ENCODE measurements around the gene USP24. TPM values are rescaled to one million over a fixed set of nuclear protein-coding genes. Genes with fewer than 3 reads are reported as not detected.

The USP24 gene
- total RNA-seq, 1 experiment from 2014 or later: 35.3 TPM

DNA sequence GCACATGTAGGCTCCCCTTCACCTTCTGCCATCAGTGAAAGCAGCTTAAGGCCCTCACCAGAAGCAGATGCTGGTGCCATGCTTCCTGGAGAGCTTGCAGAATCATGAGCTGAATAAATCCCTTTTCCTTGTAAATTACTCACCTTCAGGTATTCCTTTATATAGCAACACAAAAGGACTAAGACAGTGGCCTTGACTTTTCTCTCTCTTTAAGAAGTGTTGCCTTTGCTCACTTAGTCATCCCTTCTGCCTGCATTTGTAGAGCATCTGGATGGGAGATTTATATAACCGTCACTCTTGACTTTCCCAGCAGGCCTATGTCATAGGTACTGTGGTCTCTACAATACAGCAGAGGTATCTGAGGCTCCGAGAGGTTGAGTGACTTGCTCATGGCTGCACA is 172.2 kb downstream of the USP24 start:
- H3K23ac ChIP-seq (ENCODE audit: insufficient read length, low read depth, low read length): no peak overlapping the region
- H3K27ac ChIP-seq (ENCODE audit: insufficient read length, low read depth, low read length): no peak overlapping the region
- H3K18ac ChIP-seq (ENCODE audit: insufficient read length, low read depth, low read length): no peak overlapping the region
- no peak overlapping the region for H2AFZ ChIP-seq (ENCODE audit: low read length)
- no CpG with 5 or more reads among the region's 2 CpGs for WGBS (ENCODE audit: extremely low coverage, insufficient read length, low lambda C conversion rate)
- no peak overlapping the region for H2BK15ac ChIP-seq (ENCODE audit: low read depth, low read length)
- no peaks in the 10 kb centered on the region for H3K9me3 ChIP-seq (ENCODE audit: control insufficient read depth, low read depth, low read length)
- H2AK5ac ChIP-seq (ENCODE audit: insufficient read length, low read length): no peak overlapping the region
- H4K20me1 ChIP-seq (ENCODE audit: control insufficient read depth, insufficient read depth, insufficient read length): no peaks in the 10 kb centered on the region
- Mint-ChIP-seq H3K4me1 (peaks cover 37 to 41% of the 10 kb centered on the region in 2 experiments), H3K27ac (no peak overlapping the region), H3K36me3 (ENCODE audit: insufficient read depth in 1 of 3, low read depth in 3 of 3) (peaks cover 17 to 49% (median 21%) of the 10 kb centered on the region in 3 experiments), H3K4me3 (no peak overlapping the region), H3K9me3 (no peaks in the 10 kb centered on the region; a peak in 1 of 5 replicates), H3K27me3 (ENCODE audit: low read depth) (peaks cover 37% of the 10 kb centered on the region)
- no peaks in the 10 kb centered on the region for H3K79me1 ChIP-seq (ENCODE audit: insufficient read depth, low read depth, low read length, poor library complexity, severe bottlenecking)
- no peak overlapping the region for H3K56ac ChIP-seq (ENCODE audit: insufficient read length, low read depth, low read length)
- no peak overlapping the region for H3K4me2 ChIP-seq (ENCODE audit: insufficient read depth, insufficient read length, low read length)
- H4K5ac ChIP-seq (ENCODE audit: insufficient read length, low read depth, low read length): no peak overlapping the region
- TF ChIP-seq, protein P1, sequence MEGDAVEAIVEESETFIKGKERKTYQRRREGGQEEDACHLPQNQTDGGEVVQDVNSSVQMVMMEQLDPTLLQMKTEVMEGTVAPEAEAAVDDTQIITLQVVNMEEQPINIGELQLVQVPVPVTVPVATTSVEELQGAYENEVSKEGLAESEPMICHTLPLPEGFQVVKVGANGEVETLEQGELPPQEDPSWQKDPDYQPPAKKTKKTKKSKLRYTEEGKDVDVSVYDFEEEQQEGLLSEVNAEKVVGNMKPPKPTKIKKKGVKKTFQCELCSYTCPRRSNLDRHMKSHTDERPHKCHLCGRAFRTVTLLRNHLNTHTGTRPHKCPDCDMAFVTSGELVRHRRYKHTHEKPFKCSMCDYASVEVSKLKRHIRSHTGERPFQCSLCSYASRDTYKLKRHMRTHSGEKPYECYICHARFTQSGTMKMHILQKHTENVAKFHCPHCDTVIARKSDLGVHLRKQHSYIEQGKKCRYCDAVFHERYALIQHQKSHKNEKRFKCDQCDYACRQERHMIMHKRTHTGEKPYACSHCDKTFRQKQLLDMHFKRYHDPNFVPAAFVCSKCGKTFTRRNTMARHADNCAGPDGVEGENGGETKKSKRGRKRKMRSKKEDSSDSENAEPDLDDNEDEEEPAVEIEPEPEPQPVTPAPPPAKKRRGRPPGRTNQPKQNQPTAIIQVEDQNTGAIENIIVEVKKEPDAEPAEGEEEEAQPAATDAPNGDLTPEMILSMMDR (conservative IDR thresholded peaks at IDR 0.05): no peak
- peaks cover 21% of the 10 kb centered on the region for H3K23me2 ChIP-seq (ENCODE audit: insufficient read length, low read depth, low read length, poor library complexity, severe bottlenecking)
- H3K14ac ChIP-seq (ENCODE audit: insufficient read depth, low read length): no peak overlapping the region
- H3T11ph ChIP-seq (ENCODE audit: low read length): no peak overlapping the region
- no peak overlapping the region for H2BK120ac ChIP-seq (ENCODE audit: low read depth, low read length, poor library complexity, severe bottlenecking)
- H4K8ac ChIP-seq (replicated peaks; ENCODE audit: insufficient read length, low read depth, low read length): no peak overlapping the region
- no peak for DNase-seq
- peaks cover 9% of the 10 kb centered on the region; the same call in 1 of the 2 replicates for H3K4me1 ChIP-seq (ENCODE audit: insufficient read depth, low read length)
- H3K79me2 ChIP-seq (ENCODE audit: insufficient read depth, low read length): peaks cover 18% of the 10 kb centered on the region; the same call in 1 of the 2 replicates
- H2BK20ac ChIP-seq (ENCODE audit: low read depth, low read length, poor library complexity, severe bottlenecking): no peak overlapping the region
- H4K91ac ChIP-seq (ENCODE audit: insufficient read length, low read depth, low read length): no peak overlapping the region
- no peak overlapping the region for H2BK5ac ChIP-seq (ENCODE audit: insufficient read length, low read length)
- peaks cover 11% of the 10 kb centered on the region; the same call in 1 of the 2 replicates for H3K27me3 ChIP-seq (ENCODE audit: insufficient read depth, low read length)
- H2BK12ac ChIP-seq (ENCODE audit: insufficient read length, low read depth, low read length): no peak overlapping the region
- H3K9ac ChIP-seq (ENCODE audit: extremely low read depth, insufficient read length, low read length): no peak overlapping the region
- no peak overlapping the region for H3K4ac ChIP-seq (ENCODE audit: low read depth, low read length)

All from H9 (cell line).